Fibroblast of skin of abdomen (primary cell): ENCODE measurements around the gene SLX4.
A peak's percentile ranks its signal among the peaks of the same experiment; 100 is the strongest.
"Not testable (repeated sequence)": the region's sequence is repeated elsewhere in the genome, so short reads cannot be mapped to it uniquely, and the experiment has no call there.

Experiments used
- DNase-seq: peaks from one replicate; pipeline ENCODE4 v3.0.0-alpha.2; 2013

SLX4 gene

GRCh38 chr16:3640632-3641501 is 29.5 kb upstream of the SLX4 start:
- DNase-seq: no peak

DNA sequence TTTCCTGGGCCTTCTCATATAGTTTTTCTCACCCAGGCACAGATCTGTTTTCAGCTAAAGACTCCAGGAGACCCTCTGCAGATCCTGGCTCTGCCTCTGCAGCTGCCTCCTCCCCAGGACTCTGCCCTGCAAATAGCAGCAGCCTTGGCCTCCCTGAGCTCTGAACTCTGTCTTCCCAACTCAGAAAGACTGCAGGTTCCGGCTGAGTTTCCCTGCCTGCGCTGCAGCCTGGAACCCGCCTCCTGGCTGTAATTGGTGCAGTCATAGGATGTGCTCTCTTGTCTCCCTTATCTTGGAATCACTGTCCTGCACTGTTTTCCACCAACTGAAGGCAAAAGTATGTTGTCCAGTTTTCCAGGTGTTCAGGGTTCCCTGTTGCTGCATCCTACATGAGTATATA is 28.8 kb upstream of the SLX4 start:
- no peak for DNase-seq

DNA sequence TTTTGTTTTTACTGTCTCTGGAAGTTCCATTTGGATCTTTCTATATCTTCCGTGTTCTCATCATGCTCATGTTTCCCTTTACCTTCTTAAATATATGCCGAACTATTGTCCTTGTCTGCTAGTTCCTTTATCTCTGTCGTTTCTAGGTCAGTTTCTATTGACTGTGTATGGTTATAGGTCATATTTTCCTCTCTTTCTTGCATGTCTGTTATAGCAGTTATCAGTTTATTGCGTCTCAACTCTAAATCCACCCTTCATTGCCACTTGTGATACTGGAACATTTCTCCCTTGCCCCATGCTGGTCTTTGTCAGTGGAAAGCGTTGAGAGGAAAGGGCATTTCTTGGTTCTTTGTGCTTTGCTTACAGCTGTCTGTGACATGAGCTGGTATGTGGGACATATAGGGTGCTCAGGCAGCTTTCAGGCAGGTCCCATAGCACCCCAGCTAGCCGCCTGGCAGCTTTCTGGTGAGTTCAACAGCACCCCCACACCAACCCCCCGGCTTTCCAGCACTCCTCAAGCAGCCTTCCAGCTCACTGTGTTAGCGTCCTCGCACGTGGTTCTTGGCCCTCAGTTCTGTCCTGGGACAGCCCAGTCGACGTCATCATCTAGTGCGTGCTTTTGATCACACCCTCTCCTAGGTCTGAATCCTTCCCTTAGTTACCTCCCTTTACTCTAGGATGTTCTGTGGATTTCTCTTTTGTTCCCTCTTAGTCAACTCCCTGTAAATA is 27.7 kb upstream of the SLX4 start:
- no peak for DNase-seq

GRCh38 chr16:3637371-3637923 is 26.0 kb upstream of the SLX4 start:
- DNase-seq: peak; percentile 36

- DNase-seq: no peak
Measured at GRCh38 chr16:3625911-3626732, 14.7 kb upstream of the SLX4 start.

DNA sequence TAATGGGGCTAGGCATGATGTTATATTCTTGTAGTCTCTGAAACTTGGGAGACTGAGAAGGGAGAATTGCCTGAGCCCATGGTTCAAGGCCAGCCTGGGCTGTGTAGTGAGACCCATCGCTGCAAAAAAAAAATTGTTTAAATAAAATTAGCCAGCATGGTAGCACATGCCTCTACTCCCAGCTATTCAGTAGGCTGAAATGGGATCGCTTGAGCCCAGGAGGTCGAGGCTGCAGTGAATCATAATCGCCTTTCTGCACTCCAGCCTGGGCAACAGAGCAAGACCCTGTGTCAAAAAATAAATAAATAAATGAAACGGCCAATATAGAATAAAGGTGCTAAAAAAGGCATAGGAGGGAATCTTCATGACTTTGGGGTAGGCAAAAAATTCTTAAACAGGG is 13.9 kb upstream of the SLX4 start:
- DNase-seq: no peak

GRCh38 chr16:3623642-3624041 is 12.2 kb upstream of the SLX4 start:
- no peak for DNase-seq

DNA sequence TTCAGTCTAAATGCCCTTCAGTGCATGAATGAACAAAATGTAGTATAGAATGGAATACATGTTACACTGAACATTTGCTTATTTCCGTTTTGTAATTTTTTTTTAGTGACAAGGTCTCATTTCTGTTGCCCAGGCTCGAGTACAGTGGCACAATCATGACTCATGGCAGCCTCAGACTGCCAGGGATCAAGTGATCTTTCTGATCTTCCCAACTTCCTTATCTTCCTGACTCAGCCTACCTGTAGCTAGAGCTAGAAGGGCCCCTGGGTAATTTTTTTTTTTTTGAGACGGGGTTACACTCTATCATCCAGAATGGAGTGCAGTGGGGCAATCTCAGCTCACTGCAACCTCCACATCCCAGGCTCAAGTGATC is 7.3 kb upstream of the SLX4 start:
- DNase-seq: no peak

DNA sequence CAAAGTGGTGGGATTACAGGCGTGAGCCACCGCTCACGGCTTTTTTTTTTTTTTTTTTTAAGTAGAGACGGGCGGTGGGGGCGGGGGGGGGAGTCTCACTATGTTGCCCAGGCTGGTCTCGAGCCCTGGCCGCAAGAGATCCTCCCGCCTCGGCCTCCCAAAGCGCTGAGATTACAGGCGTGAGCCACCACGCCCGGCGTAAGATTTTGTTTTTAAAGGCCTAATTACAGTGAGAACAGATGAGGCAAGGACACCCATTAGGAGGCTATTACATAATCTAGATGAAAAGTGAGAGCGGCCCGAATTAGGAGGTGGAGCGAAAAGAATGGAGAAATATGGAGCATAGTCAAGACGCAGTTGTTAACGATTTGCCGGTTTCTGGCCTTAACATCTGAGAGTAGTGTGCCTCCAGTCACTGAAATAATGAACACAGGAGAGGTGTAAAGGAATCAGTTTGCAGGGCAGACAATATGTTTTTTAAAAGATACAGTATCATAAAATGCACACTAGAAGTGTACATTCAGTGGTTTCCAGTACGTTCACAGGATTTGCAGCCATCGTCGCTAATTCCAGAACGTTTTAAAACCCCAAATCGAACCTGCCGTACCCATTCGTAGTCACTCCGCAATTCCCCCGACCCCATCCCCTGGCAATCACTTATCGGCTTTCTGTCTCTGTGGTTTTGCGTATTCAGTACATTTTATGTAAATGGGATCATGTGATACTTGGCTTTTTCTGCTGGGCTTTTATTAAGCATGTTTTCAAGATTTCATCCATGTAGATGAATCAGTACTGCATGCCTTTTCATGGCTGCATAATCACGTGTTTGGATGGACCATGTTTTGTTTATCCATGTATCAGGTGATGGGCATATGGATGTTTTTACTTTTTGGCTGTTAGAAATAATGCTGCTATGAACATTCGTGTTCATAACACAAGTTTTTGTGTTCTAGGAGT is 1.4 kb upstream of the SLX4 start:
- no peak for DNase-seq

GRCh38 chr16:3610698-3611145 is 684 bp downstream of the SLX4 start:
- no peak for DNase-seq

GRCh38 chr16:3609895-3610697 is 1.3 kb downstream of the SLX4 start:
- no peak for DNase-seq

DNA sequence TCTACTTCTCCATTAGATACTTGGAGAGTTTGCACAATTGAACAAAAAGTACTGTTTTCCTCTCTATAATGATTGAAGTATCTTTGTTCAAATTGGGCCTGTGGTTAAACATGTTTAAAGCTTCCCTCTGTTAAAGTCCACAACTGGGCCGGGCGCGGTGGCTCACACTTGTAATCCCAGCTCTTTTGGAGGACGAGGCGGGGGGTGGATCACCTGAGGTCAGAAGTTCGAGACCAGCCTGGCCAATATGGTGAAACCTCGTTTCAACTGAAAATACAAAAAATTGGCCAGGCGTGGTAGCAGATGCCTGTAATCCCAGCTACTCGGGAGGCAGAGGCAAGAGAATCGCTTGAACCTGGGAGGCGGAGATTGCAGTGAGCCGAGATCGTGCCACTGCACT is 2.4 kb downstream of the SLX4 start:
- not testable (repeated sequence) for DNase-seq

- no peak for DNase-seq
Measured at GRCh38 chr16:3608069-3608468, 3.3 kb downstream of the SLX4 start.

DNA sequence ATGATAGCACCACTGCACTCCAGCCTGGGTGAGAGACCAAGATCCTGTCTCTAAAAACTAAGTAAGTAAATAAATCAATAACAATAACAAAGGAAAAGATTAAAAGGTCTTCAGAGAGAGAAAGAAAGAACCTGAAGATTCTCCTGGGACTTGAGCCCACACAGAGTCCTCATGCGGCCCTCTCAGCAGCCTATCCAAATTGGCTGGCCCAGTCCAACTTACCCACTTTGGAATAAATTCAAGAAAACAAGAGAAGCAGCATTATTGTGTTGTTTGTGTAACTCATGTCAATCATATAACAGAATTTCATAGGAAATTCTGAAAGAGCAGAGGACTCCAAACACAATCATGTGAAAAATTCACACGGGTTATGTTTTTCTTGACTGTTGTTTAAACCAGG is 3.8 kb downstream of the SLX4 start:
- no peak for DNase-seq

GRCh38 chr16:3607161-3607560 is 4.2 kb downstream of the SLX4 start:
- no peak for DNase-seq

- no peak for DNase-seq
Measured at GRCh38 chr16:3606441-3606840, 5.0 kb downstream of the SLX4 start.

DNA sequence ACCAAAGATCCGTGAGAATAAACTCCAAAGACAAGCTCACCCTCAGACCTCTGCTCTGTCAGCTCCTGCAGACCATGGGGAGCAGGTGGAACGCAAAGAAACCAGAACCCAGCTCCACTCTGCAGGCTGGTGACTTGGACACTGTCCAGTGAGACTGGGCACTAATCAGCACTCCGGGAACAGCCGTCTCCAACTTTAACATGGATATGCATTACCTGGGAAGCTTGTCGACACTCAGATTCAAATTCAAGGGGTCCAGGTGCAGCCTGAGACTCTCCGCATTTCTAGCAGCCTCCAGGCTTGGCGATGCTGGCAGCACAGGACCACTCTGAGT is 9.1 kb downstream of the SLX4 start:
- DNase-seq: no peak

DNA sequence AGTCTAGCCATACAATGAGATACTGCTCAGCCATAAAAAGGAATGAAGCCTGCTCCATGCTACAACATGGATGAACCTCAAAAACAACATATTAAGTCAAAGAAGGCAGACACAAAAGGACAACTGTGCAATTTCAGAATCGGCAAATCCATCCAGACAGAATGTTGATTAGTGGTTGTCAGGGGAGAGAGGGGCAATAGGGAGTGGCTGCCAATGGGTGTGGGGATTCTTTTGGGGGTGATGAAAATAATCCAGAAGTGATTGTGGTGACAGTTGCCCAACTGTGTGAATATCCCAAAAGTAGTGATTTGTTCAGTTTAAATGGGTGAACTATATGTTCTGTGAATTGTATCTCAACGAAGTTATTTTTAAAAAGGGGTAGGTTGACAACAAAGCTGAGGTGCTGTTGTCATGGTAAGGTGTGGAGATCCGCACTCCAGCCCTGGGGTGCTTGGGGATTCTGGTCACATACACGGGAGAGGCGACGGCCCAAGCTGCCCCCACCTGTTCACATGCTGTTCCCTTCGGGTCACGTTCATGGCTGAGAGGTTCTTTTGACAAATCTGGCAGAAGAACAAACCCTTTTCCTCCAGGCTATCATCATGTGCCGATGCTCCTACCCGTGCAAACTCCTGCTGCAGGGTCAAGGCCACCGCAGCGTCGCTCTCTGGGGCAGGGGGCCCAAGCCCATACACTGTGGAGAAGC is 9.6 kb downstream of the SLX4 start:
- DNase-seq: no peak

GRCh38 chr16:3599922-3600321 is 11.5 kb downstream of the SLX4 start:
- DNase-seq: no peak

- no peak for DNase-seq
Measured at GRCh38 chr16:3599121-3599520, 12.3 kb downstream of the SLX4 start.
